Measurements from ENCODE around the gene NPTX1. TPM values are rescaled to one million over a fixed set of nuclear protein-coding genes. Genes with fewer than 3 reads are reported as not detected.

Gene NPTX1
- total and polyA plus RNA-seq, 2 experiments from 2014 or later, result not detected

GRCh38 chr17:80441598-80442322, 34.6 kb downstream of the NPTX1 start:
- Histone ChIP-seq H3K27ac (no peak overlapping the region), H3K27me3 (peaks cover 26% of the 10 kb centered on the region), H3K9me3 (ENCODE audit: low read depth) (no peaks in the 10 kb centered on the region), H3K36me3 (no peaks in the 10 kb centered on the region), H3K4me1 (ENCODE audit: low read depth) (no peaks in the 10 kb centered on the region), H3K4me3 (no peak overlapping the region)
- no peak for DNase-seq (ENCODE audit: low read depth in 1 of 2, low spot score in 1 of 2)
- no peak for TF ChIP-seq CTCF (IDR thresholded peaks at IDR 0.05; ENCODE audit: low read depth, low read length)

GRCh38 chr17:80441133-80441578, 35.3 kb downstream of the NPTX1 start:
- Histone ChIP-seq H3K27ac (no peak overlapping the region), H3K36me3 (no peaks in the 10 kb centered on the region), H3K9me3 (ENCODE audit: low read depth) (no peaks in the 10 kb centered on the region), H3K27me3 (peaks cover 26% of the 10 kb centered on the region), H3K4me1 (ENCODE audit: low read depth) (no peaks in the 10 kb centered on the region), H3K4me3 (no peak overlapping the region)
- peak; percentile 61 to 90 for DNase-seq (ENCODE audit: low read depth in 1 of 2, low spot score in 1 of 2)
- TF ChIP-seq CTCF (IDR thresholded peaks at IDR 0.05; ENCODE audit: low read depth, low read length), result no peak

GRCh38 chr17:80439499-80439898, 36.9 kb downstream of the NPTX1 start:
- Histone ChIP-seq H3K36me3 (no peaks in the 10 kb centered on the region), H3K27me3 (peaks cover 23% of the 10 kb centered on the region), H3K4me1 (ENCODE audit: low read depth) (no peaks in the 10 kb centered on the region), H3K27ac (no peak overlapping the region), H3K4me3 (no peak overlapping the region), H3K9me3 (ENCODE audit: low read depth) (no peaks in the 10 kb centered on the region)
- no peak for DNase-seq (ENCODE audit: low read depth in 1 of 2, low spot score in 1 of 2)
- no peak for TF ChIP-seq CTCF (IDR thresholded peaks at IDR 0.05; ENCODE audit: low read depth, low read length)

GRCh38 chr17:80438806-80439205, 37.6 kb downstream of the NPTX1 start:
- Histone ChIP-seq H3K27me3 (peaks cover 18% of the 10 kb centered on the region), H3K4me1 (ENCODE audit: low read depth) (no peaks in the 10 kb centered on the region), H3K4me3 (no peak overlapping the region), H3K27ac (no peak overlapping the region), H3K9me3 (ENCODE audit: low read depth) (no peaks in the 10 kb centered on the region), H3K36me3 (no peaks in the 10 kb centered on the region)
- DNase-seq (ENCODE audit: low read depth in 1 of 2, low spot score in 1 of 2), result no peak
- no peak for TF ChIP-seq CTCF (IDR thresholded peaks at IDR 0.05; ENCODE audit: low read depth, low read length)

- DNase-seq (ENCODE audit: low read depth in 1 of 2, low spot score in 1 of 2), result no peak
- Histone ChIP-seq H3K36me3 (no peaks in the 10 kb centered on the region), H3K4me3 (no peak overlapping the region), H3K27ac (no peak overlapping the region), H3K9me3 (ENCODE audit: low read depth) (no peaks in the 10 kb centered on the region), H3K4me1 (ENCODE audit: low read depth) (no peaks in the 10 kb centered on the region), H3K27me3 (peaks cover 5% of the 10 kb centered on the region)
- TF ChIP-seq CTCF (IDR thresholded peaks at IDR 0.05; ENCODE audit: low read depth, low read length), result no peak
Measured at GRCh38 chr17:80437532-80437931, 38.9 kb downstream of the NPTX1 start.

All from cardiac muscle cell (in vitro differentiated cells and primary cell).